HCT116 (cell line): ENCODE data around the gene ZNF618. TPM values are rescaled to one million over a fixed set of nuclear protein-coding genes. Genes with fewer than 3 reads are reported as not detected.

ENCODE experiments used
- ATAC-seq: fragments of 200-7000 bp; cut with Tn5 transposase; 2 replicates; pipeline ENCODE4 v1.9.1; 2020; ENCODE audit warnings: mild to moderate bottlenecking, moderate library complexity
- BruUV-seq: library from RNA; stranded (reverse); fragments of 400-500 nt; replicated peaks from 2 replicates; lab custom pipeline; 2021; lab: Mats Ljungman, UMichigan
- CTCF ChIA-PET: fragments of 300-600 bp; sonication (Branson Sonifier 250); formaldehyde crosslinking; loops from one replicate; lab custom pipeline; 2021; ENCODE audit warnings: antibody characterized with exemption; lab: Charles Lee
- POLR2A ChIA-PET: fragments of 300-600, 350-600 bp; sonication (Branson Sonifier 250); formaldehyde crosslinking; loops from one replicate; lab custom pipeline; 2021; ENCODE audit warnings: antibody characterized with exemption; lab: Charles Lee
- RAD21 ChIA-PET, 2 experiments: fragments of 300-600 bp; sonication (Branson Sonifier 250); formaldehyde crosslinking; loops; one replicate each; lab custom pipeline; 2023; ENCODE audit warnings: low total read pairs in 2 of 2; ENCODE audit not compliant: uncharacterized antibody in 2 of 2, unreplicated experiment in 2 of 2, low non-redundant PET in 1 of 2; lab: Charles Lee
- DNase-seq: peaks from one replicate; pipeline ENCODE4 v3.0.0-alpha.2; 2010; ENCODE audit warnings: low read depth, low spot score
- H2AFZ ChIP-seq: fragments of 200-600 bp; shearing (Covaris generic), sonication (generic); 2 replicates; pipeline ENCODE4 v1.6.1; 2017; ENCODE audit warnings: low read depth, mixed run types, mixed read lengths, antibody characterized with exemption, low read length; ENCODE audit not compliant: poor library complexity, severe bottlenecking
- H3K27ac ChIP-seq: 2 replicates; pipeline ENCODE4 v1.5.1; 2012; ENCODE audit warnings: low read depth, low read length
- H3K27me3 ChIP-seq: fragments of 200-600 bp; sonication (generic); 2 replicates; pipeline ENCODE4 v1.6.1; 2016; ENCODE audit warnings: mixed run types, low read length, mixed read lengths; ENCODE audit not compliant: insufficient read depth
- H3K36me3 ChIP-seq, 2 experiments: fragments of 200-500 bp in 1 of 2; fragments of 200-600 bp in 1 of 2; sonication (Bioruptor generic) in 1 of 2; sonication (generic) in 1 of 2; 2 replicates each; pipeline versions ENCODE4 v1.5.1 to v1.6.1; 2014 to 2016; ENCODE audit warnings: low read length in 2 of 2, inconsistent platforms in 1 of 2, mixed read lengths in 1 of 2, mixed run types in 1 of 2; ENCODE audit not compliant: insufficient read depth in 2 of 2, control insufficient read depth in 1 of 2
- H3K4me1 ChIP-seq, 2 experiments: fragments of 200-600 bp in 1 of 2; sonication (generic) in 1 of 2; 2 replicates each; pipeline versions ENCODE4 v1.5.1 to v1.6.1; 2012 to 2017; ENCODE audit warnings: low read length in 2 of 2, inconsistent platforms in 1 of 2, mild to moderate bottlenecking in 1 of 2, mixed read lengths in 1 of 2, mixed run types in 1 of 2, moderate library complexity in 1 of 2; ENCODE audit not compliant: insufficient read depth in 2 of 2, control insufficient read depth in 1 of 2
- H3K4me2 ChIP-seq: fragments of 200-600 bp; sonication (generic); 2 replicates; pipeline ENCODE4 v1.6.1; 2017; ENCODE audit warnings: mixed run types, low read length, mixed read lengths
- H3K4me3 ChIP-seq, 2 experiments: fragments of 200-600 bp in 1 of 2; sonication (generic) in 1 of 2; replicated peaks in 1 of 2; 2 replicates each; pipeline ENCODE4 v1.5.1; 2011 to 2016; ENCODE audit warnings: low read length in 2 of 2, control low read depth in 1 of 2, low read depth in 1 of 2, mild to moderate bottlenecking in 1 of 2, mixed read lengths in 1 of 2, mixed run types in 1 of 2
- H3K79me2 ChIP-seq: fragments of 200-600 bp; sonication (generic); 2 replicates; pipeline ENCODE4 v1.6.1; 2017; ENCODE audit warnings: mild to moderate bottlenecking, mixed run types, low read length, moderate library complexity, mixed read lengths; ENCODE audit not compliant: insufficient read depth
- H3K9ac ChIP-seq: fragments of 200-600 bp; sonication (generic); 2 replicates; pipeline ENCODE4 v1.6.1; 2016; ENCODE audit warnings: low read length, mixed read lengths
- H3K9me2 ChIP-seq: fragments of 200-600 bp; sonication (generic), shearing (Covaris generic); 2 replicates; pipeline ENCODE4 v1.6.1; 2017; ENCODE audit warnings: mixed run types, mild to moderate bottlenecking, moderate library complexity; ENCODE audit not compliant: insufficient read depth
- H3K9me3 ChIP-seq, 2 experiments: fragments of 200-500 bp in 1 of 2; fragments of 200-600 bp in 1 of 2; sonication (Bioruptor generic) in 1 of 2; sonication (generic) in 1 of 2; 2 replicates each; pipeline ENCODE4 v1.6.1; 2014 to 2017; ENCODE audit warnings: low read length in 2 of 2, mixed read lengths in 2 of 2, inconsistent platforms in 1 of 2, low read depth in 1 of 2, mild to moderate bottlenecking in 1 of 2, mixed run types in 1 of 2, moderate library complexity in 1 of 2; ENCODE audit not compliant: control insufficient read depth in 1 of 2, insufficient read depth in 1 of 2
- H4K20me1 ChIP-seq: fragments of 200-600 bp; sonication (generic), shearing (Covaris generic); 2 replicates; pipeline ENCODE4 v1.6.1; 2017; ENCODE audit warnings: mixed run types, mild to moderate bottlenecking, moderate library complexity; ENCODE audit not compliant: insufficient read depth
- CEBPB ChIP-seq: IDR thresholded peaks from 2 replicates; pipeline ENCODE4 v1.6.1; 2012; ENCODE audit warnings: low read depth
- ELF1 ChIP-seq: IDR thresholded peaks from 2 replicates; pipeline ENCODE4 v1.6.1; 2012; ENCODE audit warnings: low read depth, borderline replicate concordance
- EZH2phosphoT487 ChIP-seq: fragments of 200-600 bp; IDR thresholded peaks from 2 replicates; pipeline ENCODE4 v1.6.1; 2018; ENCODE audit warnings: antibody characterized with exemption, borderline replicate concordance
- JUND ChIP-seq: IDR thresholded peaks from 2 replicates; pipeline ENCODE4 v1.6.1; 2012
- POLR2A ChIP-seq: IDR thresholded peaks from 2 replicates; pipeline ENCODE4 v1.7.0; 2011; ENCODE audit warnings: borderline replicate concordance; ENCODE audit not compliant: insufficient read depth, insufficient read length; ENCODE audit errors: extremely low read depth
- SP1 ChIP-seq: IDR thresholded peaks from 2 replicates; pipeline ENCODE4 v1.6.1; 2012; ENCODE audit warnings: low read depth
- SRF ChIP-seq: IDR thresholded peaks from 2 replicates; pipeline ENCODE4 v1.6.1; 2012; ENCODE audit warnings: low read depth
- ZFX ChIP-seq: fragments of 450-650 bp; IDR thresholded peaks from 2 replicates; pipeline ENCODE4 v1.6.1; 2017
- ZNF274 ChIP-seq: fragments of 200-500 bp; sonication (Bioruptor generic); IDR thresholded peaks from 2 replicates; pipeline ENCODE4 v1.6.1; 2014; ENCODE audit warnings: mild to moderate bottlenecking, low read depth, low read length, inconsistent platforms
- intact Hi-C: fragments of 100-400 bp; cut with micrococcal nuclease; formaldehyde crosslinking; loops from 2 replicates; pipeline ENCODE4 v1.10.0; 2022
- total RNA-seq: library from RNA; stranded (reverse); gene quantifications from one replicate; pipeline ENCODE4 v1.2.1, GENCODE V29; 2021; ENCODE audit not compliant: unreplicated experiment
- TF ChIP-seq, protein P1 (sequence below): IDR thresholded peaks from 2 replicates; pipeline ENCODE4 v1.6.1; 2012

Gene ZNF618
- total RNA-seq, 1 experiment from 2014 or later = 13.5 TPM

GRCh38 chr9:113955076-113955752, 79.1 kb downstream of the ZNF618 start:
- Histone ChIP-seq H3K9ac (no peak overlapping the region), H4K20me1 (no peaks in the 10 kb centered on the region), H3K4me3 (no peak overlapping the region), H3K9me3 (no peaks in the 10 kb centered on the region), H3K27ac (no peak overlapping the region), H3K27me3 (no peaks in the 10 kb centered on the region), H3K4me1 (peaks cover 8 to 9% of the 10 kb centered on the region in 2 experiments), H3K36me3 (no peaks in the 10 kb centered on the region), H2AFZ (no peak overlapping the region), H3K9me2 (no peaks in the 10 kb centered on the region), H3K79me2 (no peaks in the 10 kb centered on the region), H3K4me2 (no peak overlapping the region)
- ATAC-seq = no peak
- BruUV-seq = no TSS peak
- POLR2A ChIA-PET = no interaction called here
- CTCF ChIA-PET = interaction anchor here (1.0 kb wide), 1 partner anchor 8 kb away, joined by 3 read pairs; no protein-coding TSS in a partner anchor
- intact Hi-C loops = no loop called here
- no peak for TF ChIP-seq ZNF274
- TF ChIP-seq, all 23 proteins: peak for 0
- no peak for DNase-seq
- RAD21 ChIA-PET = no interaction called here

GRCh38 chr9:113956901-113957300, 80.8 kb downstream of the ZNF618 start:
- POLR2A ChIA-PET = no interaction called here
- RAD21 ChIA-PET = no interaction called here
- intact Hi-C loops = no loop called here
- Histone ChIP-seq H3K27me3 (no peaks in the 10 kb centered on the region), H3K9me3 (no peaks in the 10 kb centered on the region), H3K36me3 (no peaks in the 10 kb centered on the region), H4K20me1 (no peaks in the 10 kb centered on the region), H3K4me1 (peaks cover 8 to 9% of the 10 kb centered on the region in 2 experiments), H3K4me2 (no peak overlapping the region), H2AFZ (no peak overlapping the region), H3K79me2 (no peaks in the 10 kb centered on the region), H3K9ac (no peak overlapping the region), H3K4me3 (no peak overlapping the region), H3K27ac (no peak overlapping the region), H3K9me2 (no peaks in the 10 kb centered on the region)
- CTCF ChIA-PET = no interaction called here
- no peak for ATAC-seq
- no peak for DNase-seq
- BruUV-seq = no TSS peak
- TF ChIP-seq POLR2A = no peak
- TF ChIP-seq, protein P1, sequence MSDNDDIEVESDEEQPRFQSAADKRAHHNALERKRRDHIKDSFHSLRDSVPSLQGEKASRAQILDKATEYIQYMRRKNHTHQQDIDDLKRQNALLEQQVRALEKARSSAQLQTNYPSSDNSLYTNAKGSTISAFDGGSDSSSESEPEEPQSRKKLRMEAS = no peak
- no peak for TF ChIP-seq JUND
- TF ChIP-seq EZH2phosphoT487 = no peak
- no peak for TF ChIP-seq ELF1
- no peak for TF ChIP-seq ZFX
- no peak for TF ChIP-seq SP1
- no peak for TF ChIP-seq CEBPB
- TF ChIP-seq SRF = no peak
